A673 (cell line): ENCODE data around the gene NLRC5.

Source experiments
- CTCF ChIP-seq: fragments of 300-800, 200-600 bp; sonication (generic); conservative IDR thresholded peaks from 2 replicates; pipeline ENCODE4 v1.5.1; 2017; ENCODE audit warnings: low read depth, mild to moderate bottlenecking, antibody characterized with exemption, low read length, moderate library complexity, mixed read lengths
- EZH2 ChIP-seq: fragments of 200-600 bp; sonication (generic); IDR thresholded peaks from 2 replicates; pipeline ENCODE4 v1.6.1; 2017; ENCODE audit warnings: borderline replicate concordance, low read depth, mild to moderate bottlenecking, mixed read lengths, antibody characterized with exemption, low read length; ENCODE audit not compliant: poor library complexity, severe bottlenecking

- TF ChIP-seq EZH2, result no peak
- no peak for TF ChIP-seq CTCF
These were observed 37.7 kb downstream of the NLRC5 start for GRCh38 chr16:57027067-57027466.
